Natural killer cell (primary cell): ENCODE data around the gene NOTUM. TPM values are rescaled to one million over a fixed set of nuclear protein-coding genes. Genes with fewer than 3 reads are reported as not detected.

Experiments used
- ATAC-seq, 3 donors: fragments of 150-1000 bp in 2 of 3; fragments of 200-7000 bp in 1 of 3; cut with Tn5 transposase; 1 replicate in 1 of 3; 2 replicates in 2 of 3; pipeline ENCODE4 v1.10.0; 2021; ENCODE audit warnings: mild to moderate bottlenecking in 2 of 3, moderate library complexity in 2 of 3
- DNase-seq, 2 donors: peaks; one replicate each; pipeline versions ENCODE4 v3.0.0 to v3.0.0-alpha.2; 2013 to 2021; ENCODE audit warnings: mixed read lengths in 1 of 2
- H3K27ac ChIP-seq: one replicate; pipeline ENCODE4 v1.5.1; 2013; ENCODE audit warnings: mild to moderate bottlenecking, low read length
- H3K27me3 ChIP-seq: one replicate; pipeline ENCODE4 v1.6.1; 2013; ENCODE audit warnings: low read length; ENCODE audit not compliant: control insufficient read depth, insufficient read depth
- H3K36me3 ChIP-seq: one replicate; pipeline ENCODE4 v1.6.1; 2013; ENCODE audit warnings: low read length; ENCODE audit not compliant: control insufficient read depth, insufficient read depth
- H3K4me1 ChIP-seq: one replicate; pipeline ENCODE4 v1.6.1; 2013; ENCODE audit warnings: low read length; ENCODE audit not compliant: control insufficient read depth, insufficient read depth
- H3K4me3 ChIP-seq: one replicate; pipeline ENCODE4 v1.5.1; 2013; ENCODE audit warnings: low read length
- H3K9me3 ChIP-seq: one replicate; pipeline ENCODE4 v1.6.1; 2013; ENCODE audit warnings: low read length; ENCODE audit not compliant: control insufficient read depth, insufficient read depth
- H3K27ac Mint-ChIP-seq, 2 donors: one replicate each; pipeline ENCODE4 v1.8.0; 2022; ENCODE audit warnings: mild to moderate bottlenecking in 2 of 2, mixed read lengths in 2 of 2, moderate library complexity in 1 of 2
- H3K27me3 Mint-ChIP-seq, 2 donors: one replicate each; pipeline ENCODE4 v1.8.0; 2022; ENCODE audit warnings: low read depth in 2 of 2, mixed read lengths in 2 of 2
- H3K36me3 Mint-ChIP-seq: one replicate; pipeline ENCODE4 v1.8.0; 2022; ENCODE audit warnings: mixed read lengths
- H3K4me1 Mint-ChIP-seq, 2 donors: one replicate each; pipeline ENCODE4 v1.8.0; 2022; ENCODE audit warnings: mixed read lengths in 2 of 2
- H3K4me3 Mint-ChIP-seq: one replicate; pipeline ENCODE4 v1.8.0; 2022; ENCODE audit warnings: mild to moderate bottlenecking, moderate library complexity, mixed read lengths
- H3K9me3 Mint-ChIP-seq, 2 donors: one replicate each; pipeline ENCODE4 v1.8.0; 2022; ENCODE audit warnings: mixed read lengths in 2 of 2
- CTCF ChIP-seq: fragments of 200-600 bp; IDR thresholded peaks from one replicate; pipeline ENCODE4 v1.8.0; 2022; ENCODE audit warnings: antibody characterized with exemption
- WGBS: methylation state at CpG from one replicate; pipeline ENCODE4 v1.1.7; 2013; ENCODE audit warnings: missing lambda C conversion rate; ENCODE audit not compliant: insufficient coverage; 5-methylcytosine and 5-hydroxymethylcytosine counted together
- intact Hi-C: fragments of 100-400 bp; cut with micrococcal nuclease; formaldehyde crosslinking; loops from one replicate; pipeline ENCODE4 v1.14.2; 2022
- total RNA-seq, 4 donors: library from RNA; stranded (reverse); fragments of 120-200 nt in 1 of 4; gene quantifications; one replicate each; pipeline versions ENCODE4 v1.2.3 to v1.2.4, GENCODE V29; 2013 to 2022

The NOTUM gene
- total RNA-seq, 3 donors from 2014 or later (not counting 1 experiment from before 2014, with no cell fraction given): not detected

- Mint-ChIP-seq H3K4me3 (peak within 1 kb of the TSS; percentile 89), H3K36me3 (no peaks in the 10 kb centered on the region), H3K4me1 (peaks cover 11 to 30% of the 10 kb centered on the region in 2 donors), H3K27me3 (no peaks in the 10 kb centered on the region), H3K9me3 (no peaks in the 10 kb centered on the region), H3K27ac (peak within 1 kb of the TSS in 1 of 2 donors; percentile 71)
- Histone ChIP-seq H3K4me1 (peaks cover 25% of the 10 kb centered on the region), H3K9me3 (no peaks in the 10 kb centered on the region), H3K36me3 (peaks cover 60% of the 10 kb centered on the region), H3K27me3 (no peaks in the 10 kb centered on the region), H3K27ac (peak within 1 kb of the TSS; percentile 48), H3K4me3 (peak within 1 kb of the TSS; percentile 51)
- 4% methylated on average over 84 of the region's 84 CpGs for WGBS
- intact Hi-C loops: no loop called here
- TF ChIP-seq CTCF: no peak
- DNase-seq (peak; percentile 83 to 96), ATAC-seq (peak; percentile 92 to 97 (median 93))
Observed at GRCh38 chr17:81911277-81911961, 49.6 kb downstream of the NOTUM start, which contains the start of gene PCYT2. TSS of gene PCYT2 (minus strand) at chr17:81911399. CDS start at chr17:81911355, 44 bp downstream.

GRCh38 chr17:81910840-81911276 lies 50.1 kb downstream of the NOTUM start:
- Histone ChIP-seq H3K36me3 (peaks cover 60% of the 10 kb centered on the region), H3K27ac (no peak overlapping the region), H3K27me3 (no peaks in the 10 kb centered on the region), H3K4me3 (peak overlapping the region; percentile 51), H3K4me1 (peaks cover 22% of the 10 kb centered on the region), H3K9me3 (no peaks in the 10 kb centered on the region)
- no peaks in the 10 kb centered on the region for H3K36me3 Mint-ChIP-seq
- peak overlapping the region in 1 of 2 donors; percentile 24 for H3K27ac Mint-ChIP-seq
- H3K4me1 Mint-ChIP-seq: peaks cover 7 to 25% of the 10 kb centered on the region in 2 donors
- under 1% methylated on average over 55 of the region's 55 CpGs for WGBS
- H3K27me3 Mint-ChIP-seq: no peaks in the 10 kb centered on the region
- no peak for TF ChIP-seq CTCF
- H3K4me3 Mint-ChIP-seq: peak overlapping the region; percentile 89
- ATAC-seq (peak in 1 of 3 donors; percentile 48), DNase-seq (no peak)
- H3K9me3 Mint-ChIP-seq: no peaks in the 10 kb centered on the region
- intact Hi-C loops: no loop called here

GRCh38 chr17:81909966-81910839 lies 50.8 kb downstream of the NOTUM start:
- intact Hi-C loops: no loop called here
- Mint-ChIP-seq H3K4me3 (peak overlapping the region; percentile 89), H3K4me1 (peaks cover 5 to 21% of the 10 kb centered on the region in 2 donors), H3K9me3 (no peaks in the 10 kb centered on the region), H3K27me3 (no peaks in the 10 kb centered on the region), H3K36me3 (no peaks in the 10 kb centered on the region), H3K27ac (peak overlapping the region in 1 of 2 donors; percentile 24)
- WGBS: 42% methylated on average over 22 of the region's 23 CpGs
- H3K9me3 ChIP-seq: no peaks in the 10 kb centered on the region
- TF ChIP-seq CTCF: no peak
- no peak overlapping the region for H3K27ac ChIP-seq
- peak in 1 of 2 donors; percentile 32 for DNase-seq
- peaks cover 53% of the 10 kb centered on the region for H3K36me3 ChIP-seq
- peak overlapping the region; percentile 51 for H3K4me3 ChIP-seq
- no peak for ATAC-seq
- H3K4me1 ChIP-seq: peaks cover 18% of the 10 kb centered on the region
- no peaks in the 10 kb centered on the region for H3K27me3 ChIP-seq
